ENCODE measurements around the gene C1orf94. TPM values are rescaled to one million over a fixed set of nuclear protein-coding genes. Genes with fewer than 3 reads are reported as not detected.

C1orf94 gene
- polyA plus RNA-seq, 1 of the 3 experiments (the other 2 are of a cell fraction) = not detected

GRCh38 chr1:34236089-34236488 is 59.4 kb downstream of the C1orf94 start:
- H2AFZ ChIP-seq (ENCODE audit: low read depth) = no peak overlapping the region
- no peaks in the 10 kb centered on the region for H3K27me3 ChIP-seq (ENCODE audit: insufficient read depth)
- ChIA-PET POLR2A (no interaction called here), CTCF (interaction anchor here (1.2 kb wide), 1 partner anchor 361 kb away, joined by 3 read pairs; no protein-coding TSS in a partner anchor)
- no peaks in the 10 kb centered on the region for H3K9me2 ChIP-seq
- 21% methylated on average over 5 of the region's 6 CpGs for WGBS (ENCODE audit: low lambda C conversion rate)
- H3K27ac ChIP-seq (ENCODE audit: low read depth in 2 of 2, low read length in 1 of 2) = no peak overlapping the region
- TF ChIP-seq YY1 (IDR thresholded peaks at IDR 0.05; ENCODE audit: low read depth) (no peak), SIN3A (IDR thresholded peaks at IDR 0.05; ENCODE audit: borderline replicate concordance, low read depth, low read length) (no peak), USF2 (IDR thresholded peaks at IDR 0.05; ENCODE audit: borderline replicate concordance, low read depth, low read length) (no peak), MAX (IDR thresholded peaks at IDR 0.05; ENCODE audit: low read depth) (no peak), MEF2A (IDR thresholded peaks at IDR 0.05; ENCODE audit: borderline replicate concordance, low read depth) (no peak), RAD21 (IDR thresholded peaks at IDR 0.05; ENCODE audit: low read length) (no peak), NFIC (IDR thresholded peaks at IDR 0.05; ENCODE audit: borderline replicate concordance) (no peak), NRF1 (IDR thresholded peaks at IDR 0.05; ENCODE audit: low read depth, low read length) (no peak)
- no peaks in the 10 kb centered on the region for H3K79me2 ChIP-seq (ENCODE audit: insufficient read depth)
- no peaks in the 10 kb centered on the region for H3F3A ChIP-seq (replicated peaks; ENCODE audit: insufficient read depth)
- H4K20me1 ChIP-seq (ENCODE audit: insufficient read depth) = no peaks in the 10 kb centered on the region
- no peaks in the 10 kb centered on the region for H3K4me1 ChIP-seq (ENCODE audit: control insufficient read depth in 1 of 2, insufficient read depth in 2 of 2, low read depth in 1 of 2, low read length in 1 of 2)
- H3K4me3 ChIP-seq (ENCODE audit: low read depth in 2 of 2, low read length in 1 of 2) = no peak overlapping the region
- DNase-seq = no peak
- no peak overlapping the region for H3K9ac ChIP-seq
- H3K9me3 ChIP-seq = no peaks in the 10 kb centered on the region
- H3K36me3 ChIP-seq (replicated peaks in 1 of 2; ENCODE audit: control insufficient read depth in 1 of 2, insufficient read depth in 2 of 2, low read length in 1 of 2) = no peaks in the 10 kb centered on the region
- no peak overlapping the region for H3K4me2 ChIP-seq

- Histone ChIP-seq H3K9me3 (no peaks in the 10 kb centered on the region), H3K9me2 (no peaks in the 10 kb centered on the region), H3K27ac (ENCODE audit: low read depth in 2 of 2, low read length in 1 of 2) (no peak overlapping the region), H3K4me3 (ENCODE audit: low read depth in 2 of 2, low read length in 1 of 2) (no peak overlapping the region), H3K9ac (no peak overlapping the region), H3K79me2 (ENCODE audit: insufficient read depth) (no peaks in the 10 kb centered on the region), H4K20me1 (ENCODE audit: insufficient read depth) (no peaks in the 10 kb centered on the region), H3K36me3 (replicated peaks in 1 of 2; ENCODE audit: control insufficient read depth in 1 of 2, insufficient read depth in 2 of 2, low read length in 1 of 2) (no peaks in the 10 kb centered on the region), H3K4me1 (ENCODE audit: control insufficient read depth in 1 of 2, insufficient read depth in 2 of 2, low read depth in 1 of 2, low read length in 1 of 2) (no peaks in the 10 kb centered on the region), H3F3A (replicated peaks; ENCODE audit: insufficient read depth) (no peaks in the 10 kb centered on the region), H3K27me3 (ENCODE audit: insufficient read depth) (no peaks in the 10 kb centered on the region), H2AFZ (ENCODE audit: low read depth) (no peak overlapping the region), H3K4me2 (no peak overlapping the region)
- 12% methylated on average over 8 of the region's 8 CpGs for WGBS (ENCODE audit: low lambda C conversion rate)
- CTCF ChIA-PET = no interaction called here
- DNase-seq = no peak
- no peak for TF ChIP-seq RAD21 (IDR thresholded peaks at IDR 0.05; ENCODE audit: low read length)
- POLR2A ChIA-PET = no interaction called here
Measured at GRCh38 chr1:34237151-34237815, 60.6 kb downstream of the C1orf94 start.

- Histone ChIP-seq H3K4me1 (ENCODE audit: control insufficient read depth in 1 of 2, insufficient read depth in 2 of 2, low read depth in 1 of 2, low read length in 1 of 2) (no peaks in the 10 kb centered on the region), H3K4me2 (no peak overlapping the region), H3K79me2 (ENCODE audit: insufficient read depth) (no peaks in the 10 kb centered on the region), H3K27me3 (ENCODE audit: insufficient read depth) (no peaks in the 10 kb centered on the region), H3K9me2 (no peaks in the 10 kb centered on the region; the same call in 1 of the 2 replicates), H2AFZ (ENCODE audit: low read depth) (no peak overlapping the region), H3K4me3 (ENCODE audit: low read depth in 2 of 2, low read length in 1 of 2) (no peak overlapping the region), H3K36me3 (replicated peaks in 1 of 2; ENCODE audit: control insufficient read depth in 1 of 2, insufficient read depth in 2 of 2, low read length in 1 of 2) (peaks cover 0 to 6% of the 10 kb centered on the region in 2 experiments), H3F3A (replicated peaks; ENCODE audit: insufficient read depth) (no peaks in the 10 kb centered on the region), H3K9ac (no peak overlapping the region), H3K9me3 (no peaks in the 10 kb centered on the region), H3K27ac (ENCODE audit: low read depth in 2 of 2, low read length in 1 of 2) (no peak overlapping the region), H4K20me1 (ENCODE audit: insufficient read depth) (no peaks in the 10 kb centered on the region)
- ChIA-PET CTCF (no interaction called here), POLR2A (no interaction called here)
- WGBS (ENCODE audit: low lambda C conversion rate) = 28% methylated on average over 4 of the region's 4 CpGs
- DNase-seq = no peak
- TF ChIP-seq REST (IDR thresholded peaks at IDR 0.05; ENCODE audit: low read depth, low read length) (no peak), IRF3 (IDR thresholded peaks at IDR 0.05; ENCODE audit: low read depth, low read length) (no peak), GATA2 (CRISPR knock-in tag; IDR thresholded peaks at IDR 0.05) (no peak), RCOR1 (IDR thresholded peaks at IDR 0.05; ENCODE audit: low read length) (no peak), TCF12 (IDR thresholded peaks at IDR 0.05) (no peak), EP300 (IDR thresholded peaks at IDR 0.05; ENCODE audit: borderline replicate concordance in 1 of 2, low read depth in 1 of 2, low read length in 1 of 2) (no peak), MAX (IDR thresholded peaks at IDR 0.05; ENCODE audit: low read depth) (no peak), NRF1 (IDR thresholded peaks at IDR 0.05; ENCODE audit: low read depth, low read length) (no peak), ELF1 (IDR thresholded peaks at IDR 0.05) (no peak), RXRA (IDR thresholded peaks at IDR 0.05; ENCODE audit: borderline replicate concordance, low read depth) (no peak), YY1 (IDR thresholded peaks at IDR 0.05; ENCODE audit: low read depth) (no peak)
Measured at GRCh38 chr1:34245967-34246366, 69.3 kb downstream of the C1orf94 start.
